ENCODE measurements around the gene PTPN4.

PTPN4 gene

GRCh38 chr2:119838179-119838578 is 78.5 kb downstream of the PTPN4 start:
- Mint-ChIP-seq H3K4me1 (peaks cover 49% of the 10 kb centered on the region), H3K27ac (peak overlapping the region; percentile 34 to 81), H3K27me3 (no peaks in the 10 kb centered on the region), H3K9me3 (no peaks in the 10 kb centered on the region), H3K4me3 (no peak overlapping the region)
- DNase-seq (no peak), ATAC-seq (no peak)

GRCh38 chr2:119841550-119841949 is 81.8 kb downstream of the PTPN4 start:
- H3K4me1 Mint-ChIP-seq, result peaks cover 35% of the 10 kb centered on the region
- H3K4me3 Mint-ChIP-seq, result no peak overlapping the region
- ATAC-seq (no peak), DNase-seq (no peak)
- H3K9me3 Mint-ChIP-seq, result peaks cover 0 to 3% of the 10 kb centered on the region in 2 donors
- no peaks in the 10 kb centered on the region for H3K27me3 Mint-ChIP-seq
- peak overlapping the region in 1 of 2 donors; percentile 33 for H3K27ac Mint-ChIP-seq

GRCh38 chr2:119846021-119846420 is 86.3 kb downstream of the PTPN4 start:
- no peak for DNase-seq
- H3K9me3 Mint-ChIP-seq, result peaks cover 18 to 30% of the 10 kb centered on the region in 2 donors
- H3K27me3 Mint-ChIP-seq, result no peaks in the 10 kb centered on the region
- H3K4me3 Mint-ChIP-seq, result no peak overlapping the region
- no peak for ATAC-seq
- no peak overlapping the region for H3K27ac Mint-ChIP-seq
- H3K4me1 Mint-ChIP-seq, result peaks cover 35% of the 10 kb centered on the region

- no peak for DNase-seq
- H3K27me3 Mint-ChIP-seq, result no peaks in the 10 kb centered on the region
- peaks cover 24% of the 10 kb centered on the region for H3K4me1 Mint-ChIP-seq
- ATAC-seq, result no peak
- no peak overlapping the region for H3K4me3 Mint-ChIP-seq
- H3K9me3 Mint-ChIP-seq, result peaks cover 29 to 60% of the 10 kb centered on the region in 2 donors
- H3K27ac Mint-ChIP-seq, result no peak overlapping the region
Observed at GRCh38 chr2:119849838-119850565, 90.3 kb downstream of the PTPN4 start.

GRCh38 chr2:119852214-119852613 is 92.5 kb downstream of the PTPN4 start:
- peaks cover 33% of the 10 kb centered on the region for H3K4me1 Mint-ChIP-seq
- H3K9me3 Mint-ChIP-seq, result peaks cover 29 to 54% of the 10 kb centered on the region in 2 donors
- H3K27me3 Mint-ChIP-seq, result no peaks in the 10 kb centered on the region
- ATAC-seq (no peak), DNase-seq (no peak)
- no peak overlapping the region for H3K27ac Mint-ChIP-seq
- H3K4me3 Mint-ChIP-seq, result no peak overlapping the region

- no peak overlapping the region for H3K4me3 Mint-ChIP-seq
- no peaks in the 10 kb centered on the region for H3K27me3 Mint-ChIP-seq
- DNase-seq (no peak), ATAC-seq (no peak)
- H3K4me1 Mint-ChIP-seq, result peaks cover 33% of the 10 kb centered on the region
- peaks cover 29 to 52% of the 10 kb centered on the region in 2 donors for H3K9me3 Mint-ChIP-seq
- H3K27ac Mint-ChIP-seq, result peak overlapping the region in 1 of 2 donors; percentile 2
Observed at GRCh38 chr2:119853777-119854399, 94.2 kb downstream of the PTPN4 start.

- no peak for DNase-seq
- Mint-ChIP-seq H3K27ac (no peak overlapping the region), H3K4me3 (no peak overlapping the region), H3K27me3 (no peaks in the 10 kb centered on the region), H3K9me3 (peaks cover 10 to 26% of the 10 kb centered on the region in 2 donors), H3K4me1 (peaks cover 27% of the 10 kb centered on the region)
- no peak for ATAC-seq
Observed at GRCh38 chr2:119856469-119856901, 96.8 kb downstream of the PTPN4 start.

- Mint-ChIP-seq H3K9me3 (peaks cover 5 to 13% of the 10 kb centered on the region in 2 donors), H3K4me3 (no peak overlapping the region), H3K27me3 (no peaks in the 10 kb centered on the region), H3K27ac (peak overlapping the region in 1 of 2 donors; percentile 71), H3K4me1 (peaks cover 35% of the 10 kb centered on the region)
- no peak for DNase-seq
- ATAC-seq, result no peak
Observed at GRCh38 chr2:119857742-119858141, 98.0 kb downstream of the PTPN4 start.

- H3K4me3 Mint-ChIP-seq, result no peak overlapping the region
- H3K4me1 Mint-ChIP-seq, result peaks cover 48% of the 10 kb centered on the region
- no peaks in the 10 kb centered on the region for H3K27me3 Mint-ChIP-seq
- DNase-seq, result no peak
- no peaks in the 10 kb centered on the region for H3K9me3 Mint-ChIP-seq
- H3K27ac Mint-ChIP-seq, result no peak overlapping the region
- ATAC-seq, result no peak
Observed at GRCh38 chr2:119859528-119859927, 99.8 kb downstream of the PTPN4 start.

GRCh38 chr2:119860924-119861323 is 101.2 kb downstream of the PTPN4 start:
- Mint-ChIP-seq H3K4me3 (no peak overlapping the region), H3K4me1 (peaks cover 54% of the 10 kb centered on the region), H3K27ac (no peak overlapping the region), H3K9me3 (no peaks in the 10 kb centered on the region), H3K27me3 (no peaks in the 10 kb centered on the region)
- no peak for ATAC-seq
- DNase-seq, result no peak

- Mint-ChIP-seq H3K4me1 (peaks cover 50% of the 10 kb centered on the region), H3K27ac (peak overlapping the region in 1 of 2 donors; percentile 25), H3K4me3 (peak overlapping the region; percentile 24 to 45), H3K9me3 (no peaks in the 10 kb centered on the region), H3K27me3 (no peaks in the 10 kb centered on the region)
- DNase-seq (no peak), ATAC-seq (peak; percentile 80)
Observed at GRCh38 chr2:119862127-119862889, 102.6 kb downstream of the PTPN4 start.

GRCh38 chr2:119864318-119864717 is 104.6 kb downstream of the PTPN4 start:
- DNase-seq (no peak), ATAC-seq (no peak)
- H3K27ac Mint-ChIP-seq, result no peak overlapping the region
- H3K4me1 Mint-ChIP-seq, result peaks cover 57% of the 10 kb centered on the region
- no peaks in the 10 kb centered on the region for H3K9me3 Mint-ChIP-seq
- no peaks in the 10 kb centered on the region for H3K27me3 Mint-ChIP-seq
- peak overlapping the region in 1 of 2 donors; percentile 1 for H3K4me3 Mint-ChIP-seq

- Mint-ChIP-seq H3K27ac (no peak overlapping the region), H3K27me3 (no peaks in the 10 kb centered on the region), H3K9me3 (no peaks in the 10 kb centered on the region), H3K4me1 (peaks cover 63% of the 10 kb centered on the region), H3K4me3 (no peak overlapping the region)
- DNase-seq (no peak), ATAC-seq (no peak)
Observed at GRCh38 chr2:119871725-119872124, 112.0 kb downstream of the PTPN4 start.

- Mint-ChIP-seq H3K27ac (no peak overlapping the region), H3K4me1 (peaks cover 49% of the 10 kb centered on the region), H3K27me3 (no peaks in the 10 kb centered on the region), H3K9me3 (no peaks in the 10 kb centered on the region), H3K4me3 (no peak overlapping the region)
- DNase-seq (no peak), ATAC-seq (no peak)
Observed at GRCh38 chr2:119873350-119874315, 113.9 kb downstream of the PTPN4 start.

- no peaks in the 10 kb centered on the region for H3K9me3 Mint-ChIP-seq
- H3K27ac Mint-ChIP-seq, result no peak overlapping the region
- peaks cover 14% of the 10 kb centered on the region for H3K4me1 Mint-ChIP-seq
- H3K27me3 Mint-ChIP-seq, result no peaks in the 10 kb centered on the region
- no peak overlapping the region for H3K4me3 Mint-ChIP-seq
- no peak for DNase-seq
- ATAC-seq, result no peak
Observed at GRCh38 chr2:119879502-119879901, 119.8 kb downstream of the PTPN4 start.
